8988T (cell line): Measurements from ENCODE around the gene SPECC1.
"Not testable (repeated sequence)": the region's sequence is repeated elsewhere in the genome, so short reads cannot be mapped to it uniquely, and the experiment has no call there.

Source experiments
- DNase-seq: peaks from one replicate; pipeline ENCODE4 v3.0.0; 2011

Gene SPECC1, protein sequence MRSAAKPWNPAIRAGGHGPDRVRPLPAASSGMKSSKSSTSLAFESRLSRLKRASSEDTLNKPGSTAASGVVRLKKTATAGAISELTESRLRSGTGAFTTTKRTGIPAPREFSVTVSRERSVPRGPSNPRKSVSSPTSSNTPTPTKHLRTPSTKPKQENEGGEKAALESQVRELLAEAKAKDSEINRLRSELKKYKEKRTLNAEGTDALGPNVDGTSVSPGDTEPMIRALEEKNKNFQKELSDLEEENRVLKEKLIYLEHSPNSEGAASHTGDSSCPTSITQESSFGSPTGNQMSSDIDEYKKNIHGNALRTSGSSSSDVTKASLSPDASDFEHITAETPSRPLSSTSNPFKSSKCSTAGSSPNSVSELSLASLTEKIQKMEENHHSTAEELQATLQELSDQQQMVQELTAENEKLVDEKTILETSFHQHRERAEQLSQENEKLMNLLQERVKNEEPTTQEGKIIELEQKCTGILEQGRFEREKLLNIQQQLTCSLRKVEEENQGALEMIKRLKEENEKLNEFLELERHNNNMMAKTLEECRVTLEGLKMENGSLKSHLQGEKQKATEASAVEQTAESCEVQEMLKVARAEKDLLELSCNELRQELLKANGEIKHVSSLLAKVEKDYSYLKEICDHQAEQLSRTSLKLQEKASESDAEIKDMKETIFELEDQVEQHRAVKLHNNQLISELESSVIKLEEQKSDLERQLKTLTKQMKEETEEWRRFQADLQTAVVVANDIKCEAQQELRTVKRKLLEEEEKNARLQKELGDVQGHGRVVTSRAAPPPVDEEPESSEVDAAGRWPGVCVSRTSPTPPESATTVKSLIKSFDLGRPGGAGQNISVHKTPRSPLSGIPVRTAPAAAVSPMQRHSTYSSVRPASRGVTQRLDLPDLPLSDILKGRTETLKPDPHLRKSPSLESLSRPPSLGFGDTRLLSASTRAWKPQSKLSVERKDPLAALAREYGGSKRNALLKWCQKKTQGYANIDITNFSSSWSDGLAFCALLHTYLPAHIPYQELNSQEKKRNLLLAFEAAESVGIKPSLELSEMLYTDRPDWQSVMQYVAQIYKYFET

DNA sequence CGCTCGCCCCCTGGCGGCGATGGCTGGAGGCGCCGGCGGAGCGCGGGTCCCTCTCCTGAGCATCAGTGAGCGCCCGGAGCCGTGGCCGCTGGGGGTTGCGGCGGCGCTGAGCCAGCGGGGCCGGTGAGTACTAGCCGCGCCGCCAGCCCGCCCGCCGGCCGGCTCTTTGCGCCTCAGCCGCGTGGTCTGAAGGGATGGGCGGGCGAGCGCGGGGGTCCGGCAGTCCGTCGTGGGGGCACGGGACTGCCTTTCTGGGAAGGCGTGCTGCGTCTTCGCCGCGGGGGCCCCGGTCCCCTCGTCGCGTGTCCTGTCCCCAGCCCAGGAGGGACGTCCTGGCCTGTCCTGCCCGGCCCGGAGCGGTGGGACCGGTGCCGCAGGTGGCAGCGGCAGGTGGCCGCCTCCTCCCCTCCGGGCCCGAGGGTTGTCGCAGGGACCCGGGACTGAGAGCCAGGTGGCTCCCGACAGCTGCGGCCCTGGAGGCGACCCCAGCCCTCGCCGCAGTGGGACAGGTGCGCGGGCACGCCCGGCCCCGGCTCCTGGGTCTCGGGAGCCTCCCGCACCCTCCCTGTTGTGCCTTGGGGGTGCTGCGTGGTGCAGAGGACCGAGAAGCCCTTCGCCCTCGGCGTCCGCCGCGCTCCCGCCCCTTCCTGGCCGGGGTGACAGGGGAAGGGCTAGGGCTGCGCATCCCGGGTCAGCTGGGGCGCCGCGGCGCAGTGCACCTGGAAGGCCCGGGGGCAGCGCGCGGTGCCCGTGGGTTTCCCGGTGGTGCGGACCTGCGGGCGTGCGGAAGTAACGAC, at the start of gene SPECC1:
Gene SPECC1 (plus strand): TSS at position 58 of the 797 bp plus-strand sequence. CDS start 87,293 bp downstream, outside the sequence.
- peak; percentile 55 for DNase-seq

DNA sequence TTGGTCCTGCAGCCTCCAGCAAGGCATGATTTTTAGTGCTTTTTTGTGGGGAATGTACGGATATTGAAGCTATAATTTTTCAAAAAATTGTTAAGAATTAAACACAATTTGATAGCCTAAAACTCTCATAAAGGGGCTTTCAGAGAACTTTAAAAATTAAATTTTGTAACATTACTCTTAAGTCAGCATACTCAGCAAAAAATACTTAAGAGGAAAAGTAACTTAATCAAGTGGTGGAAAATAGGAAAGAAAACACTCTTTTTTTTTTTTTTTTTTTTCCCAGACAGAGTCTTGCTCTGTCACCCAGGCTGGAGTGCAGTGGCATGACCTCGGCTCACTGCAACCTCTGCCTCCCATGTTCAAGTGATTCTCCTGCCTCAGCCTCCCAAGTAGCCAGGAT, 46.2 kb upstream of the SPECC1 start:
- DNase-seq = not testable (repeated sequence)

DNA sequence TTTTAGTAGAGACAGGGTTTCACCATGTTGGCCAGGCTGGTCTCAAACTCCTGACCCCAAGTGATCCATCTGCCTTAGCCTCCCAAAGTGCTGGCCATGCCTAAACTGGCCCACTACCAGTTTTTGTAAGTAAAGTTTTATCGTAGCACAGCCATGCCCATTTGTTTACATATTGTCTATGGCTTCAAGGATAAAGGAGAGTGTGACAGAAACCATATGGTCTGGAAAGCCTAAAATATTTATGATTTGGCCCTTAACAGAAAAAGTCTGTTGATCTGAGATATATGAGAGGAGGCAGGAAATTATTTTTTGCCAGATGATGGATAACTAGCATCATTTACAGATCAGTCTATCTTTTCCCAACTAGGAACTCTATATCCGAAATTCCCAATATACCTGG, 36.0 kb upstream of the SPECC1 start:
- DNase-seq = no peak

DNA sequence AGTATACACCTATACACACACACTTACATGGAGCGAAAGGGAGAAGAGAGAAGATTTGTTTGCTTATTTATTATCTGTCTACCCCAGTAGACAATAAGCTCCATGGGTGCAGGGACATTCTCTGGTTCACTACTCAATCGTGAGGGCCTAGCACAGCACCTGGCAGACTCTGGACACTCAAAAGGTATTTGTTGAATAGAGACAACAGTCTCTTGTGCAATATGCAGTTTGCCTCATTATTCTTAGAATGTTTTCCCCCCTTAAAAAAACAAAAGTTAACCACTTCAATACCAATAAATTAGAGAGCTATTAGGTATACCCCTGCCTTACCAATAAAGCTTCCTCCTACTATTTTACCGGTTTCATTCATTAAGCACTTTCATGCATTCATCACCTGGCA, 33.6 kb upstream of the SPECC1 start:
- no peak for DNase-seq

DNA sequence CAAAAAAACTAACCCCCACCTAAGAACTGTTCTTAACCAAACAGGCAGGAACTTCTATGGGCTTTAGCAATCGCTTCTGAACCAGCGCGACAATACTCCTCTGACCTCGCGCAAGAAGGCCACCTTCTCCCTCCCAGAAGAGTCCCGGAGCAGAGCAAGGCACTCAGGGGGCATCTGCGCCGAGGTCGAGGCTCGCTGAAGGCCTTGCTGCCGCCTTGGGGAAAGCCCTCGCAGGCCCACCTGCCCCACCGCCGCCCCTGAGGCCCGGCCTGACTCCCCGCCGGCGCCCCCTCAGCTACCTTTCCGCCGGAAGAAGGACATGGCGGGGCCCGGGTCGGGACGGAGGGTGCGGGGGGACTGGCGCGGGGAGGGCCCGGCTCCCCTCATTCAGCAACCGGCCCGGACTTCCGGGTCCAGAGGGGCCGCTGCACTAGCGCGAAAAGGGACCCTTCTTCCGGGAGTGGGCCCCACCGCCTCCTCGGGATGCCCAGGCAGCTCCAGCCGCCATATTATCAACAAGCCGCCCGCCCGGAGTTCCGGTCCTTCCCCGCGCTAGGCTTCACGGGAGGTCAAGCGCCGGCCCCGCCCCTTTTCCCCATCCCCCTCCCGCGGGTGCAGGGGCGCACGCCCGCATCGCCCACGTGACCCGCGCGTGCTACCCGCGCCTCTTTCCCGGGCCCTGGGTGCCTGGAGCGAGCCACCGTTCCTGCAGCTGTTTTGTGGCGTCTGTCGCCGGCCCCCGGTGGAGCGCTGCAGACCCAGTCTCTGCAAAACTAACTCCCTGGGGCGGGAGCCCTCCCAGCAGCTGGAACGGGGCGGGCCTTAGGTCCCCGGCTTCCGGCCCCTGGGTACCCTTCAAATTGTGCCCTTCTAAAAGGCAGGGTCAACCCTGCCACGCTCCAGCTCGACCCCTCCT, 31.6 kb upstream of the SPECC1 start, which contains the start of gene AKAP10:
Gene AKAP10 (minus strand): TSS at position 536 of the 916 bp plus-strand sequence. CDS start 149 bp downstream, at position 387.
- DNase-seq = peak; percentile 89

DNA sequence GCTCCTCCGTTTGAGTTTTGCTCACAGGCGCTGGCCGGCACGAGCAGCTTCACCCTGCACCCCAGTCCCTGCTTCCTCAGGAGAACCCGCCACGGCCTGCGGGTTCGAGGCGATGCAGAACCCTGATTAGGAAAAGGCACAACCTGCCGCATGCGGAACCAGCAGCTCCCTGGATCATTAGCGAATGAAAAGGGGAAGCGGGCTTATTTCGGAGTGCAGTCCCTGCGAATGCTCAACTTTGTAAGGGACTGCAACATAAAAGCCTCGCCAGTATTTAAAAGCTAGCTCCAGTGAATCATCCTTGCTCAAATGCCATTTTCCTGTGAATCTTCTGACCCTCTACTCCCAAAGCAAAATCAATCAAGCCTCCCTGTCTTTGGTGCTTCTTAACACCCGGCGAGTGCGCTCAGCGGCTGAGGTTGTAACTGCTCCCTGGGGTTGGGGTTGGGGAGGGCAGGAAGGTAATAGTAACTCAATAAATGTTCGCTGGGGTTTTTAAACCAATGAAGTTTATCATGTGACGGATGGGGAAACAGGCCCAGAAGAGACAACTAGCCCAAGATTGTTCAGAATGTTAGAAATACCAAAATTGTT, 30.9 kb upstream of the SPECC1 start:
- no peak for DNase-seq

DNA sequence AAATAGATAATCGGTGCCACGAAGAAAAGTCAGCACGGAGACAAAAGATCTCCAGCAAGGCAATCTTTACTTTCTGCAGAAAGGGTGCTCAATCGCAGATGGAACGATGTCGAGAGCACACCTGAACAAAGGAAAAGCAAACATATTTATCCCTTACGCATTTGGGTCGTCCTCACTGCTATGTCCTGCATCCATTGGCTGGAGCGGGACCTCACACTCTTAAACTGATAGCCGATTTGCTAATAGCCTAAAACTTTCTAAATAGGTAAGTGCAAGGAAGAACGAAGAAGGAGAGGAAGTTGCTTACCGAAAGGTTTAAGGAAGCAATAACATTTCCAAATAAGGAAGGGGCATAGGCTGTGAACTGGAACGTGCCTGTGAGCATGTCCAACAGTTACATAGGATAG, 30.4 kb upstream of the SPECC1 start:
- no peak for DNase-seq

DNA sequence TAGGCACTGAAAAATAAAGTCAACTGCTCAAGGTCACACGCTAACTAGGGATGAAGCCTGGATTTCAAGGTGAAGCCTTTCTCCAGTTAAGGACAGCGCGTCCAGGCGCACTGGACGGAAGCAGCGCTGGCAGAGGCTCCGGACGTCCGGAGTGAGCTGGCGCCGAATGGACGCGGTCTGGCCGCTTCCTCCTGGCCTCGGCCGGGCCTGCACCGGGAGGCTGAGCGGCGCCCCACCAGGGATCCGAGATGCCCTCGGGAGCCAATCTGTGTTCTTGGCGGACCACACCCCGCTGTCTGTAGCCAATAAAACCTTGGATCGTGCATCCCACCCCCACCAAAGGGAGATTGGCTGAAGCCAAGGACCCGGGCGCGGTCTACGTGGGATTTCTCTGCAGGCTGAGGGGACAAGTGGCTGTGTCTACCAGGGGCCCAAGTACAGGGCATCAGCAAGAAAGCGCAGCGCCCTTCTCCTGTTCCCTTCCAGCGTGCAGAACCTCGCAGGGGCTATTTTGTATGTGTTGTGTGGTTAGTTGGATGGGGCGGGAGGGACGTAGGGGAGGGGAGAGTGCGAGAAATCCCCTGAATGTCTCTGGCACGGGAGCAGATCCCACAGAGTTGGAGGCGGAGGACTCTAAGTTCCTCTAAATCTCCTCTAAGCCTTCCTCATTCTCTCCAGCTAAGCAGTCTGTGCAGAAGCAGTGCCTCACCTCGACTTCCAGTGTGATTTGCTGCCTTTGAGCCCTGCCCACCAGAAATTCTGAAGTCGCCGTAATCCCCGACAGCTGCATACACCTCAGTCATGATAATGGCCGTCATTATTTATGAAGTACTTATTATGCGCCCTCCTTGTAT, 29.0 kb upstream of the SPECC1 start:
- no peak for DNase-seq

DNA sequence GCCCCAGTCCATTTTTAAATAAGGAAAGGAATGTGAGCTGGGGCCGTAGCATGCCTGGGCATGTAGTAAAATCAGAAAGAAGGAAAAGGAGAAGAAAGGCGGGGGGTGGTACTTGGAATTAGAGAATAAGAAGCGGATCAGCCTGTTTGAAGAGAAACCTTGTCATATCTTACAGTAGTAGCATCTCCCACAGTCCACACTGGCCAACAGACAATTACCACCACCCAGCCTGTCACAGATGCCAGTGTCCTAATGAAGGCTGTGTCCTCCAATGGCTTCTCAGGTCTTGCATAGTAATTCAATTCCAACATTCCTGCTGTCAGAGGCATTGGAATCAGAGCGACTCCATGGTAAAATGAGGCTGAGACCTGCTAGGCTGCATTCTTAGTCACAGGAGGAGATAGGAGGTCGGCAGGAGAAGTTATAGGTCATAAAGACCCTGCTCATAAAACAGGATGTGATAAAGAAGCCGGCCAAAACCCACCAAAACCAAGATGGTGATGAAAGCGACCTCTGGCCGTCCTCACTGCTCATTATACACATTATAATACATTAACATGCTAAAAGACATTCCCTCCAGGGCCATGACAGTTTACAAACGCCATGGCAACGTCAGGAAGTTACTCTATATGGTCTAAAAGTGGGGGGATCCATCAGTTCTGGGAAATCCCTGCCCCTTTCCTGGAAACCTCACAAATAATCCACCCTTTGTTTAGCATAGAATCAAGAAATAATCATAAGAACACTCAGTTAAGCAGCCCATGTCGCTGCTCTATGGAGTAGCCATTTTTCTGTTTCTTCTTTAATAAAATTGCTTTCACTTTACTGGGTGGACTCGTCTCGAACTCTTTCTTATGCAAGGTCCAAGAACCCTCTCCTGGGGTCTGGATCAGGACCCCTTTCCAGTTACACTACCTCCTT, 22.0 kb upstream of the SPECC1 start:
- no peak for DNase-seq

DNA sequence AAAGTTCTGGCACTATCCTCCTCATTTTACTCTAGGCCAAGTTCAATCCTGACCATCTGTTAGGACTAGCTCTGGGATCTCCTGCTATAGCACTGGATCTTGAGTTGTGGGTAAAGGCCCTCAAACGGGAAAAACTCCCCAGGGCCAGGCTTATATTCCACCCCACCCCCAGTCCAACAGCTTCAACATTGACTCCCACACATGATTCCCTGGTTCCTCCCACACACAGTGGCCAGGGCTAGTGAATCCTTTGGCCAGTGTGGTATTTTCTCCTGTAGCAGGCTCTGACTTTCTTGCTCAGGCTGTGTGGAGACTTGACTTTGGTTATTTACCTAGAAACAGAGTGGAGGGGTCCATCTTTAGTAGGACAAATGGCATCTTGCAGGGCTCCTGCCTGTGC, 21.3 kb upstream of the SPECC1 start:
- DNase-seq = no peak

DNA sequence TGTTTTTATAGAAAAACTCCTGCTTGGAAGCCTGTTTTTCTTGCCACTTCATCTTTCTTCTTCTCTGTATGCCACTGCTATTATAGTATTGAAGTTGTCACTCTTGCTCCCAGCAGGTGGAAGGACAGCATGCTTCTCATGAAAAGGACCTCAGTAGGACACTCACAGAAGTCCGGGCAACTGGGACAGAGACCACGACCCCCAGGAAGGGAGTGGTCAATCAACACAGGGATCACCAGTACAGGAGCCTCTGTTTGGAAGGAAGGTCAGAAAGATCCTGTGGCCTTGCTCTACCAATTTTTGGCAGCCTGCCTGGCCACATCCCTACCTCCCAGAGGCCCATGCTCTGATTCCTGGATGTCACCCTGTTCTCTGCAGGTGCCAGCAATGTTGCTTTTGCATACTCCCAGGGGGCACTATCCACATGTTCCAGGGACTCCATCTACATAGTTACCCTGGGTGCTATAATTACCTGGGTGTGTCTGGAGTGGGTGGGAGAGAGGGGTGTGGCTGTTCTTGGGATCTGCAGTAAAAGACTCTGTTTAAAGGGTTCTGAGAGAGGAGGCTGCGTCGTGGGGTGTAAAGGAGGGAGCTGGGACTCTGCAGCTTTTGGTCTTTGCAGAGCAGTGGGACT, 17.8 kb upstream of the SPECC1 start:
- no peak for DNase-seq

DNA sequence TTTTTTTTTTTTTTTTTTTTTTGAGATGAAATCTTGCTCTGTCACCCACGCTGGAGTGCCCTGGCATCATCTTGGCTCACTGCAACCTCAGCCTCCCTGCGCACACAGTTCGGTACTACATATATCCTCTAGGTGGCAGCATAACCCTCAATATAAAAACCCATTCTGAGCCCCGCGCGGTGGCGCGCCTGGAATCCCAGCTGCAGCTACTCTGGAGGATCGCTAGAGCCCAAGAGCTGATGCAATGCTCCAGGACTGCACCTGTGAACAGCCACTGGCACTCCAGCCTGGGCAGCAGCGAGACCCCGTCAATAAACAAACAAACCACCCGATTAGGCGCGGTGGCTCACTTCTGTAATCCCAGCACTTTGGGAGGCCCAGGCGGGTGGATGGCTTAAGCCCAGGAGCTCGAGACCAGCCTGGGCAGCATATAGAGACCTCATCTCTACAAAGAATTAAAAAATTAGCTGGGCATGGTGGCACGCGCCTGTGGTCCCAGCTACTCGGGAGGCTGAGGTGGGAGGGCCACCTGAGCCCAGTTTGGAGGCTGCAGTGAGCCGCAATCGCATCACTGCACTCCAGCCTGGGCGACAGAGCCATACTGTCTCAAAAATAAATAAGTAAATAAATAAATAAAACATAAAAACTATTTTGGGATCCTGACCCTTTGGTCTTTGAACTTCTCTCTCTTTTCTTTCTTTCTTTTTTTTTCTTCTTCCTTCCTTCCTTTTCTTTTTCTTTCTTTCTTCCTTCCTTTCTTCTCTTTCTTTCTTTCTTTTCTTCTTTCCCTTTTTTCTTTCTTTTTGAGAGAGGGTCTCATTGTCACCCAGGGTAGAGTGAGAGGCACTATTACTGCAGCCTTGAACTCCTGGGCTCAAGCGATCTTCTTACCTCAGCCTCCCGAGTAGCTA, 16.1 kb upstream of the SPECC1 start:
- DNase-seq = no peak

DNA sequence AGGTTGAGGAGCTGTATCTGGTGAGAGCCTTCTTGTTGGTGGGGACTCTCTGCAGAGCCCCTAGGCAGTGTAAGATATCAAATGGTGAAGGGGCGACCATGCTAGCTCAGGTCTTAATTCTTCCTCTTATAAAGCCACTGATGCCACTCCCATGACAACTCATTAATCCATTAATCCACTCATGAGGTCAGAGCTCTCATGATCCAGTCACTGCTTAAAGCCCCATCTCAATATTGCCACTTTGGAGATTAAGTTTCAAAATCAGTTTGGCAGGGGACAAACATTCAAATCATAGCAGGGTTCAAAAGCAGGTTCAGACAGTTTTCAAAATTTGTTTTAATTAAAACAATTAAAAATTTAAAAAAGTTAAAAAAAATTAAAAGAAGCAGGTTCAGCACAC, 13.1 kb upstream of the SPECC1 start:
- no peak for DNase-seq

DNA sequence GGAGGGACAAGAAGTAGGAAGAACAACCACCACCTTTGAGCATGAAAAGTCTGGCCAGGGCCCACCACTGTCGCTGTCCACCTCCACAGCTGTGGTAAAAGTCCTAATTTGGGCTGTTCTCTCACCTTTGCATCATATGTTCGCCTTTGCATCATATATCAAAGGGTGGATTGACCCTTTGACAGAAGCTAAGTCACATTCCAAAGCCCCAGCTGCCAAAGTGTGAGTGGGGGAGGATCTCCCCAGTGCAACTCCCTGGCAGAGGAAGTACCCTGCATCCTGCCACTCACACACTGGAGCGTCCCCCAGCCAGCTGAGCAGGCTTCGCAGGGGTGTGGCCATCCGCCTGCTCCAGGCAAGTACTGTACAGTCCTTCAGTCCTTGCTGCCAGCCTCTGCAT, 12.7 kb upstream of the SPECC1 start:
- DNase-seq = no peak

DNA sequence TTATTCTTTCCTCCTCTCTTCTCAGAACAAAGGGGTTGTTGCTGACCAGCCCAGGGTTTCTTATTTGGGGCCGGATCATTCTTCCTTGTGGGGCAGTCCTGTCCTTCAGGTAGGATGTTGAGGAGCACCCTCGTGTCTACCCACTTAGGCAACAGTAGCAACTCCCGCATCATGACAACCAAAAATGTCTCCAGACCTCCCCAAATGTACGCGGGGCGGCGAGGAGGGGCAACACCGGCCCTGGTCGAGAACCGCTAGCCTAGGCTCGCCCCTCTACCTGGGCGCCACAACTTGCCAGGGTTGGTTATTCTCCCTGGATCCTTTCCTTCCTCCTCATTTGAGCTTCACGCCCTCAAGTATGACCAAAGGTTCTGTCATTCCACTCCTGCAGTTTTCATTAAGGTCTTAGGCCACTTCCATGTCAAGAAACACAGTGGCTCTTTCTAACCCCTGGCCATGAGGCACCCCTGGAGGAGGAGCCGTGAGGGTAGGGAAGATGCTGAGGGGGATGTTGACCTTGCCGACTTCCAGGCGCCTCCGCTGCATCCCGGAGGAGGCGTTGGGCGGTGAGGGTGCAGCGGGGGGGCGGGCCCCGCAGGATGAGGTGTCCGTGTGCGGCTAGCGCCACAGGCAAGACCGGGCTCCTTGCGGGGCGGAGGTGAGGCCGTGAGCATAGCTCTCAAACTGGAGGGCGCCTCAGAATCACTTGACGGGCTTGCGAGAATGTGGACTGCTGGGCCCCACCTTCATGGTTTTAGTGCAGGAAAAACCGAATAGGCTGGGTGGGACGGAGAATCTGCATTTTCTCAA, 712 bp upstream of the SPECC1 start:
- DNase-seq = no peak

DNA sequence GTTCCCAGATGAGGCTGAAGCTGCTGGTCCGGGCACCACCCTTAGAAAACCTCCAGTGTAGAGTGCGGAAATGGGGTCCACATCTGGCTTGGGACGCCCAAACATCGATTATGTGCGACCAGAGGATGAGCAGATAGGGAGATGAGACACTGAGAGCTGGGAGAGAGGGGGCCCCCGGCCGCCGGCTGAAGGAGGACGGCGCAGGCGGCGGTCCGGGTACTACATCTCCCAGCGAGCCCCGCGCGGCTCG, 182 bp upstream of the SPECC1 start:
- DNase-seq = no peak
